Fibroblast of mammary gland (primary cell): Measurements from ENCODE around the gene TSPAN11.

Experiments
- DNase-seq: peaks from one replicate; pipeline ENCODE4 v3.0.0-alpha.2; 2010; ENCODE audit warnings: low read depth
- H3K4me3 ChIP-seq: 2 replicates; pipeline ENCODE4 v1.5.1; 2011; ENCODE audit warnings: low read depth, mild to moderate bottlenecking, low read length, moderate library complexity; ENCODE audit not compliant: control insufficient read depth
- CTCF ChIP-seq: conservative IDR thresholded peaks from 2 replicates; pipeline ENCODE4 v1.5.1; 2011; ENCODE audit warnings: low read depth, low read length, inconsistent platforms; ENCODE audit not compliant: control insufficient read depth, insufficient read depth

The TSPAN11 gene

DNA sequence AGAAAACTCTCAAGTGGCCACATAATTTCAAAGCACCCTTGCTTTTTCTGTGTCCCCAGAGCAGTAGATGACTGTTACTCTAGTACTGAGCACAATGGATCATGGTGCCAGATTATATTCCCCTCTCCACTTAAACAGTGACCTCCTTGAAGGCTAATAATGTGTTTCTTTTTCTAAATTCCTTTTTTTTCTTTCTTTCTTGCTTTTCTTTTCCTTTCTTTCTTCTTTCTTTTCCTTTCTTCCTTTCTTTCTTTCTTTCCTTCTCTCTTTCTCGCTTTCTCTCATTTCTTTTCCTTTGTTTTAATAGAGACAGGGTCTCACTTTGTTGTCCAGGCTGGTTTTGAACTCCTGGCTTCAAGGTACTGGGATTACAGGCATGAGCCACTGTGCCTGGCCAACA lies 26.2 kb upstream of the TSPAN11 start:
- TF ChIP-seq CTCF: no peak
- H3K4me3 ChIP-seq: no peak overlapping the region
- DNase-seq: no peak

GRCh38 chr12:30902001-30902400 lies 24.5 kb upstream of the TSPAN11 start:
- no peak overlapping the region for H3K4me3 ChIP-seq
- DNase-seq: peak; percentile 42
- no peak for TF ChIP-seq CTCF

DNA sequence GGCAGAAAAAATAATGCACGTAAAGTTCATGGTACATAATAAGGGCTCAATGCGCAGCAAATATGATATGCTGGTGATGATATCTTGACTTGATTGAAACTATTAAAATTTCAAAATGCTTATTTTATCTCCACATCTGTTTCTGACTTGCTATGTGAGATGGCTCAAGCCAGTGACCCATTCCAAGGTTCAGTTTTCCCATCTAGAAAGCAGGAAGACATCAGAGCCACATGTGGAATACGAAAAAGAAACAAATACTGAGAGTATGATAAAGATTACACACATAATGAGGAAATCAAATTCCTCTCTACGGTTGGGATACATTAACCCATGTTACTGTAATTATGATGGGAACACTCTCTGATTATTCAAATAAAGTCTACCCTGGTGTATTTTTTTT lies 24.0 kb upstream of the TSPAN11 start:
- TF ChIP-seq CTCF: no peak
- H3K4me3 ChIP-seq: no peak overlapping the region
- DNase-seq: peak; percentile 42

DNA sequence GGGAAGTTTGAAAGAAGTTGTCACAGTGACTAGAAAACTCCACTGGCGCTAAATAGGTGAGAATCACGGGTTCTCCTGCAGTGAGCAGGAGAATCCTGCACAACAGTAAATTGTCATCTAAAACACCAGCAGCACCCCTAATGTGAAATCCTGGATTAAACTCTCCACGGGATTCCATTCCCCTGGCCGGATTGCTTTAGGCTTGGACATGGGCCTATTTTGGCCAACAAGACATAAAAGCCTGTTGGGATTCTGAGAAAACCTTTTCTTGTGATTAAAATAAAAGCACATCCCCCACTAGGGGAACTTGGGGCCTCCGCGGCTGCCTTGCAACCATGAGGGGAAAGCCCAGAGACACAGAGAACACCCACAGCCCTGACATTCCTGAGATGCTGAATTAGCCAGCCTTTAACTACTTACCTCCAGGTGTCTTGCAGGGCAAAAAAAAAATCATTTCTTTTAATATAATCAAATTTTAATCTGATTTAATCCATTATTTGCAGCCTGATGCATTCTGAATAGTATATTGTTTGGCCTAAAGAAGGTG lies 21.0 kb upstream of the TSPAN11 start:
- no peak overlapping the region for H3K4me3 ChIP-seq
- no peak for TF ChIP-seq CTCF
- DNase-seq: no peak

GRCh38 chr12:30908076-30908721 lies 18.3 kb upstream of the TSPAN11 start:
- TF ChIP-seq CTCF: no peak
- no peak overlapping the region for H3K4me3 ChIP-seq
- DNase-seq: no peak

- no peak for TF ChIP-seq CTCF
- peak; percentile 98 for DNase-seq
- no peak overlapping the region for H3K4me3 ChIP-seq
Observed at GRCh38 chr12:30908722-30909348, 17.7 kb upstream of the TSPAN11 start.
